K562 (cell line): ENCODE measurements around the gene KIFC3. TPM values are rescaled to one million over a fixed set of nuclear protein-coding genes. Genes with fewer than 3 reads are reported as not detected.

Experiments
- ATAC-seq: fragments of 200-7000 bp; cut with Tn5 transposase; 3 replicates; pipeline ENCODE4 v1.9.1; 2020; ENCODE audit warnings: moderate library complexity
- BruUV-seq: library from RNA; stranded (reverse); fragments of 400-500 nt; replicated peaks from 2 replicates; lab custom pipeline; 2021; lab: Mats Ljungman, UMichigan
- CTCF ChIA-PET: fragments of 300-600 bp; formaldehyde crosslinking; extraction: SDS; loops from one replicate; lab custom pipeline; 2021; ENCODE audit warnings: low intra/inter-chr PET ratio; lab: Yijun Ruan, JAX
- POLR2A ChIA-PET: fragments of 300-600, 350-650 bp; sonication (Branson Sonifier 250); formaldehyde crosslinking; extraction: SDS; loops from one replicate; lab custom pipeline; 2021; ENCODE audit warnings: antibody characterized with exemption, inconsistent platforms; lab: Yijun Ruan, JAX
- DNase-seq, 4 experiments: peaks; one replicate each; pipeline versions ENCODE4 v3.0.0 to v3.0.0-alpha.2; 2011 to 2018; ENCODE audit warnings: low spot score in 3 of 4, mixed read lengths in 3 of 4; ENCODE audit errors: extremely low read depth in 1 of 4
- FAIRE-seq: peaks from 2 replicates; lab custom pipeline; 2011; peaks lifted over from hg19 to GRCh38; lab: Jason Lieb, UNC
- H2AFZ ChIP-seq: 2 replicates; pipeline ENCODE4 v1.6.0; 2011; ENCODE audit warnings: low read depth, low read length, control low read depth, inconsistent platforms
- H3K27ac ChIP-seq: fragments of 200-600 bp; 3 replicates; pipeline ENCODE4 v1.8.0; 2011; ENCODE audit warnings: low read depth, mild to moderate bottlenecking, control low read depth, inconsistent platforms, low read length, moderate library complexity, mixed read lengths; ENCODE audit errors: extremely low read depth
- H3K27me3 ChIP-seq, 2 experiments: fragments of 300-600 bp in 1 of 2; 2 replicates in 1 of 2; 3 replicates in 1 of 2; pipeline versions ENCODE4 v1.6.0 to v1.8.0; 2011; ENCODE audit warnings: inconsistent platforms in 2 of 2, low read length in 2 of 2, mild to moderate bottlenecking in 1 of 2, mixed read lengths in 1 of 2, moderate library complexity in 1 of 2; ENCODE audit not compliant: control insufficient read depth in 2 of 2, insufficient read depth in 2 of 2
- H3K36me3 ChIP-seq: fragments of 300-600 bp; 3 replicates; pipeline ENCODE4 v1.8.0; 2011; ENCODE audit warnings: mild to moderate bottlenecking, low read length, inconsistent platforms; ENCODE audit not compliant: control insufficient read depth, insufficient read depth
- H3K4me1 ChIP-seq, 2 experiments: fragments of 200-600 bp in 1 of 2; replicated peaks in 1 of 2; 2 replicates in 1 of 2; 3 replicates in 1 of 2; pipeline versions ENCODE4 v1.5.1 to v1.8.0; 2011; ENCODE audit warnings: inconsistent platforms in 2 of 2, low read length in 2 of 2, mild to moderate bottlenecking in 1 of 2, mixed read lengths in 1 of 2, moderate library complexity in 1 of 2; ENCODE audit not compliant: control insufficient read depth in 2 of 2, insufficient read depth in 2 of 2
- H3K4me2 ChIP-seq: 2 replicates; pipeline ENCODE4 v1.6.1; 2011; ENCODE audit warnings: low read length, control low read depth, inconsistent platforms, mixed read lengths; ENCODE audit not compliant: insufficient read depth
- H3K4me3 ChIP-seq: fragments of 200-600 bp; sonication (generic), shearing (Covaris generic); 2 replicates; pipeline ENCODE4 v1.5.1; 2016; ENCODE audit warnings: control low read depth, inconsistent platforms
- H3K79me2 ChIP-seq: fragments of 200-600 bp; 3 replicates; pipeline ENCODE4 v1.8.0; 2011; ENCODE audit warnings: low read length, inconsistent platforms; ENCODE audit not compliant: control insufficient read depth, insufficient read depth
- H3K9ac ChIP-seq, 2 experiments: 2 replicates each; pipeline versions ENCODE4 v1.6.0 to v1.6.1; 2011; ENCODE audit warnings: low read depth in 2 of 2, low read length in 2 of 2, control low read depth in 1 of 2, inconsistent platforms in 1 of 2, mild to moderate bottlenecking in 1 of 2, mixed read lengths in 1 of 2; ENCODE audit not compliant: insufficient read depth in 1 of 2
- H3K9me1 ChIP-seq: one replicate; pipeline ENCODE4 v1.6.0; 2011; ENCODE audit warnings: inconsistent platforms, mild to moderate bottlenecking, low read length, moderate library complexity; ENCODE audit not compliant: control insufficient read depth, insufficient read depth
- H3K9me3 ChIP-seq: replicated peaks from 2 replicates; pipeline ENCODE4 v1.5.1; 2011; ENCODE audit warnings: low read depth, low read length, inconsistent platforms; ENCODE audit not compliant: control insufficient read depth, insufficient read depth
- H4K20me1 ChIP-seq: replicated peaks from 2 replicates; pipeline ENCODE4 v1.6.1; 2011; ENCODE audit warnings: low read length, inconsistent platforms, mixed read lengths; ENCODE audit not compliant: control insufficient read depth, insufficient read depth
- ADNP ChIP-seq: fragments of 200-800 bp; sonication (Bioruptor generic); IDR thresholded peaks from 2 replicates; pipeline ENCODE4 v1.6.1; 2016; ENCODE audit warnings: missing genetic modification characterization, missing compliant biosample characterization
- BCOR ChIP-seq: fragments of 450-650 bp; IDR thresholded peaks from 2 replicates; pipeline ENCODE4 v1.6.1; 2016
- HDAC2 ChIP-seq: fragments of 450-650 bp; IDR thresholded peaks from 2 replicates; pipeline ENCODE4 v1.6.1; 2016; ENCODE audit warnings: mild to moderate bottlenecking
- KDM1A ChIP-seq, 2 experiments: fragments of 450-650 bp; IDR thresholded peaks; 2 replicates each; pipeline ENCODE4 v1.6.1; 2016; ENCODE audit warnings: mild to moderate bottlenecking in 2 of 2
- RBM25 ChIP-seq: fragments of 200-400 bp; formaldehyde crosslinking; IDR thresholded peaks from 2 replicates; pipeline ENCODE4 v1.6.1; 2018; ENCODE audit warnings: low read length, low read depth, moderate library complexity; ENCODE audit not compliant: severe bottlenecking
- SMARCA5 ChIP-seq: fragments of 450-650 bp; IDR thresholded peaks from 2 replicates; pipeline ENCODE4 v1.6.1; 2016
- SPI1 ChIP-seq: IDR thresholded peaks from 2 replicates; pipeline ENCODE4 v1.6.1; 2011; ENCODE audit warnings: low read depth, low read length, control low read depth, borderline replicate concordance
- ZFP36 ChIP-seq: fragments of 150-350 bp; IDR thresholded peaks from 2 replicates; pipeline ENCODE4 v1.6.1; 2018; ENCODE audit warnings: low read length, low read depth; ENCODE audit not compliant: partially characterized antibody
- ZSCAN32 ChIP-seq: fragments of 450-650 bp; formaldehyde crosslinking; IDR thresholded peaks from 2 replicates; pipeline ENCODE4 v1.4.0; 2020; ENCODE audit warnings: mild to moderate bottlenecking, moderate library complexity
- whole genome bisulfite sequencing: fragments of 100-300 bp; shearing (Covaris generic); methylation state at CpG from one replicate; pipeline ENCODE4 v1.1.6; 2016; ENCODE audit warnings: low coverage, mixed read lengths; ENCODE audit not compliant: insufficient coverage; ENCODE audit errors: missing lambda C conversion rate; 5-methylcytosine and 5-hydroxymethylcytosine counted together
- in situ Hi-C: fragments of 300-500 bp; cut with MboI; formaldehyde crosslinking; loops from 4 replicates; pipeline ENCODE4 v1.15.0; 2018; ENCODE audit warnings: inconsistent platforms, mixed read lengths
- intact Hi-C: fragments of 100-400 bp; cut with micrococcal nuclease; formaldehyde crosslinking; loops from 2 replicates; pipeline ENCODE4 v1.14.2; 2022
- polyA plus RNA-seq, 8 experiments: library from polyadenylated mRNA; depleted of rRNA in 4 of 8; stranded (reverse) in 5 of 8; unstranded in 3 of 8; fragments of >200 nt; fragmentation: Nextera tagmentation in 2 of 8; fragmentation: Illumina TruSeq in 1 of 8; extraction: Ambion mirVana in 2 of 8; extraction: Trizol in 1 of 8; gene quantifications; 2 replicates each; pipeline versions ENCODE4 v1.2.1 to v1.2.3, GENCODE V29; 2011 to 2014; ENCODE audit warnings: inconsistent platforms in 1 of 8, missing spikeins in 1 of 8
- total RNA-seq, 7 experiments: library from RNA; depleted of rRNA in 6 of 7; stranded (reverse); fragments of >200 nt in 6 of 7; fragmentation: Illumina TruSeq in 2 of 7; extraction: Trizol in 2 of 7; gene quantifications; 2 replicates each; pipeline versions ENCODE4 v1.2.1 to v1.2.3, GENCODE V29; 2011 to 2021; ENCODE audit warnings: low replicate concordance in 1 of 7
- TF ChIP-seq, protein P1 (sequence below), 2 experiments: IDR thresholded peaks; 2 replicates each; pipeline ENCODE4 v1.6.1; 2012; ENCODE audit warnings: improper control_type of control experiment in 2 of 2, low read depth in 2 of 2, low read length in 2 of 2, borderline replicate concordance in 1 of 2
- TF ChIP-seq, protein P2 (sequence below): fragments of 250-450 bp; sonication (Bioruptor Pico); IDR thresholded peaks from 2 replicates; pipeline ENCODE4 v1.8.0; 2022; ENCODE audit warnings: moderate library complexity, mild to moderate bottlenecking, inconsistent platforms
- TF ChIP-seq, protein P3 (sequence below): sonication (generic); IDR thresholded peaks from 2 replicates; pipeline ENCODE4 v1.6.1; 2016

The KIFC3 gene
- total and polyA plus RNA-seq, 9 of the 15 experiments (the other 6 are each of a cell fraction or from before 2014, with no cell fraction given), result 0.23 to 105 (median 26.2) TPM

DNA sequence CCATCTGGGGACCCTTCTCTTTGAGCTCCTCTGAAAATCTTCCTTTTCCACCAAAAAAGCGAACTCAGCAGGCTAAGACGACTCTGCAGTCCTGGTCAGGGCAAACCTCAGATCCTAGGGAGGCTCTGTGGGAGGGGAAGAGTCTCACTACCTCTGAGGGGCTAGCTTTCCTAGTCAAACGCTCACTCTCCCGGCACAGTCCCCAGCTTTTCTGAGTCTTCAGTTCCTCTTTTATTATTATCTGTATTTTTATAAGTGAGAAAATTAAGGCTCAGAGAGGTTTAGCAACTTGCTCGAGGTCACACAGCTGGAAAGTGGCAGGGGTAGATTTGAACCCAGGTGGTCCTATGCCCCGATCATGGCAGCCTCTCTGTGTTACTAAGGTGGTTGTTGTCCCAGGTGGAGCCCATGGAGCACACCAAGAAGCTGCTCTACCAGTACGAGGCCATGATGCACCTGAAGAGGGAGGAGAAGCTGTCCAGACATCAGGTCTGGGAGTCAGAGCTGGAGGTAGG lies 75.8 kb downstream of the KIFC3 start:
- Histone ChIP-seq H3K79me2 (no peaks in the 10 kb centered on the region), H3K9ac (no peak overlapping the region), H3K9me1 (no peaks in the 10 kb centered on the region), H3K9me3 (no peaks in the 10 kb centered on the region), H3K27me3 (0 out of 5 replicates have a peak, but pooled peaks cover 0 to 5% of the 10 kb centered on the region in 2 experiments)
- in situ Hi-C loops, result no loop called here
- no TSS peak for BruUV-seq
- TF ChIP-seq HDAC2, result peak; percentile 29; the same call in 1 of the 2 replicates
- peak; percentile 85 for TF ChIP-seq RBM25
- TF ChIP-seq, protein P1, sequence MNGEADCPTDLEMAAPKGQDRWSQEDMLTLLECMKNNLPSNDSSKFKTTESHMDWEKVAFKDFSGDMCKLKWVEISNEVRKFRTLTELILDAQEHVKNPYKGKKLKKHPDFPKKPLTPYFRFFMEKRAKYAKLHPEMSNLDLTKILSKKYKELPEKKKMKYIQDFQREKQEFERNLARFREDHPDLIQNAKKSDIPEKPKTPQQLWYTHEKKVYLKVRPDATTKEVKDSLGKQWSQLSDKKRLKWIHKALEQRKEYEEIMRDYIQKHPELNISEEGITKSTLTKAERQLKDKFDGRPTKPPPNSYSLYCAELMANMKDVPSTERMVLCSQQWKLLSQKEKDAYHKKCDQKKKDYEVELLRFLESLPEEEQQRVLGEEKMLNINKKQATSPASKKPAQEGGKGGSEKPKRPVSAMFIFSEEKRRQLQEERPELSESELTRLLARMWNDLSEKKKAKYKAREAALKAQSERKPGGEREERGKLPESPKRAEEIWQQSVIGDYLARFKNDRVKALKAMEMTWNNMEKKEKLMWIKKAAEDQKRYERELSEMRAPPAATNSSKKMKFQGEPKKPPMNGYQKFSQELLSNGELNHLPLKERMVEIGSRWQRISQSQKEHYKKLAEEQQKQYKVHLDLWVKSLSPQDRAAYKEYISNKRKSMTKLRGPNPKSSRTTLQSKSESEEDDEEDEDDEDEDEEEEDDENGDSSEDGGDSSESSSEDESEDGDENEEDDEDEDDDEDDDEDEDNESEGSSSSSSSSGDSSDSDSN (IDR thresholded peaks at IDR 0.05; ENCODE audit: borderline replicate concordance in 1 of 2, low read depth in 2 of 2, low read length in 2 of 2), result no peak
- TF ChIP-seq, protein P2, sequence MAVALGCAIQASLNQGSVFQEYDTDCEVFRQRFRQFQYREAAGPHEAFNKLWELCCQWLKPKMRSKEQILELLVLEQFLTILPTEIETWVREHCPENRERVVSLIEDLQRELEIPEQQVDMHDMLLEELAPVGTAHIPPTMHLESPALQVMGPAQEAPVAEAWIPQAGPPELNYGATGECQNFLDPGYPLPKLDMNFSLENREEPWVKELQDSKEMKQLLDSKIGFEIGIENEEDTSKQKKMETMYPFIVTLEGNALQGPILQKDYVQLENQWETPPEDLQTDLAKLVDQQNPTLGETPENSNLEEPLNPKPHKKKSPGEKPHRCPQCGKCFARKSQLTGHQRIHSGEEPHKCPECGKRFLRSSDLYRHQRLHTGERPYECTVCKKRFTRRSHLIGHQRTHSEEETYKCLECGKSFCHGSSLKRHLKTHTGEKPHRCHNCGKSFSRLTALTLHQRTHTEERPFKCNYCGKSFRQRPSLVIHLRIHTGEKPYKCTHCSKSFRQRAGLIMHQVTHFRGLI (CRISPR knock-in tag), result no peak
- peak; percentile 54 to 65; a peak in 3 of 4 replicates for TF ChIP-seq KDM1A (IDR thresholded peaks at IDR 0.05)
- TF ChIP-seq, protein P3, sequence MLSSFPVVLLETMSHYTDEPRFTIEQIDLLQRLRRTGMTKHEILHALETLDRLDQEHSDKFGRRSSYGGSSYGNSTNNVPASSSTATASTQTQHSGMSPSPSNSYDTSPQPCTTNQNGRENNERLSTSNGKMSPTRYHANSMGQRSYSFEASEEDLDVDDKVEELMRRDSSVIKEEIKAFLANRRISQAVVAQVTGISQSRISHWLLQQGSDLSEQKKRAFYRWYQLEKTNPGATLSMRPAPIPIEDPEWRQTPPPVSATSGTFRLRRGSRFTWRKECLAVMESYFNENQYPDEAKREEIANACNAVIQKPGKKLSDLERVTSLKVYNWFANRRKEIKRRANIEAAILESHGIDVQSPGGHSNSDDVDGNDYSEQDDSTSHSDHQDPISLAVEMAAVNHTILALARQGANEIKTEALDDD, result no peak
- 0 out of 2 replicates have a peak, but pooled peaks have one; percentile 29 for TF ChIP-seq SPI1
- peak; percentile 63; the same call in 1 of the 2 replicates for TF ChIP-seq SMARCA5
- TF ChIP-seq BCOR, result peak; percentile 70
- peak; percentile 86 for TF ChIP-seq ZFP36
- no peak for TF ChIP-seq ZSCAN32 (CRISPR knock-in tag)
- TF ChIP-seq ADNP (tag), result peak; percentile 45; the same call in 1 of the 2 replicates
- TF ChIP-seq, all 486 proteins: peak for 8
- H2AFZ ChIP-seq, result no peak overlapping the region
- intact Hi-C loops, result no loop called here
- H3K4me1 ChIP-seq, result peaks cover 7 to 19% of the 10 kb centered on the region in 2 experiments
- H3K36me3 ChIP-seq, result no peaks in the 10 kb centered on the region
- DNase-seq, result no peak
- no peak overlapping the region for H3K27ac ChIP-seq
- 9% methylated on average over 7 of the region's 7 CpGs for WGBS
- ChIA-PET CTCF (no interaction called here), POLR2A (interaction anchor here (0.6 to 2.5 kb wide), 2 partner anchors 9 to 321 kb away, joined by 3 to 12 read pairs; partner anchors contain the start of gene KATNB1)
- no peak overlapping the region for H3K4me3 ChIP-seq
- ATAC-seq, result no peak
- H4K20me1 ChIP-seq, result no peaks in the 10 kb centered on the region
- no peak for FAIRE-seq
- no peak overlapping the region for H3K4me2 ChIP-seq
